ENCODE data around the gene AAK1. TPM values are rescaled to one million over a fixed set of nuclear protein-coding genes. Genes with fewer than 3 reads are reported as not detected.
A peak's percentile ranks its signal among the peaks of the same experiment; 100 is the strongest.

The AAK1 gene
- total and polyA plus RNA-seq, 12 donors = 26.2 to 106 (median 68.5) TPM

DNA sequence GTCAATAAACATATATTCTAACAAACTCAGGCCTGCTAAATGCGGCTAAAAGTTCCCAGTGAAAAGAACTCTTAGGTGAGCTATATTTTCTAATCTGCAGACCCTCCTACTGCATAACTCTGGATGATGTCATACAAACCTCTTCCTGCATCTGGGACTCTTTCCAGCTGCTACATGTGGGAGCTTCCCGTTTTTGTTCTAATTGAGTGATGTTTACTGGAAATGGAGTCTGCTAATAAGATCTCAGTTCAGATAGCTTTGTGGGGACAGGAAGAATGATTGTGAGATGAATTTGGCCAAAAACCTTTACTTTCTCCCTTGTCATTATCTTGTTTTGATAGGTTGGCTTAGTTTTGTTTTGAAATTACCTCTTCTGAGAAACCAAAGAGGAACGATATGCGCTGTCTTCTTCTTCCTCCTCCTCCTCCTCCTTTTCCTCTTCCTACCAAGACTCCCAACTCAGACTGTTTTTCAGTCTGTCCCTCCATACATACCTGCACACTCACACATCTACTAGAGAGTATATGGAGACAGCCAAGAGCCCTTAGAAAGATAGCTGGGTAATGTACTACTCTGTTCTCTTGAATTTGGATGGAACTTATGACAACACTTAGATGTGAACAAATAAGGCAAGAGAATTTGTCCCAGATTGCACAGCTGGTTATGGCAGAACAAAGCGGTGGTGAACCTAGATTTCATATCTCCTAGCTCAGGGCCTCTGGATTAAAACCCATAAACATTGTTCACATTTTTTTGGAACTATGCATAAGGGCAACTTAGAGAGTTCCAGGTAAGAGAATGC lies 39.8 kb upstream of the AAK1 start:
- no peak for TF ChIP-seq POLR2A (IDR thresholded peaks at IDR 0.05)
- TF ChIP-seq, protein P1, sequence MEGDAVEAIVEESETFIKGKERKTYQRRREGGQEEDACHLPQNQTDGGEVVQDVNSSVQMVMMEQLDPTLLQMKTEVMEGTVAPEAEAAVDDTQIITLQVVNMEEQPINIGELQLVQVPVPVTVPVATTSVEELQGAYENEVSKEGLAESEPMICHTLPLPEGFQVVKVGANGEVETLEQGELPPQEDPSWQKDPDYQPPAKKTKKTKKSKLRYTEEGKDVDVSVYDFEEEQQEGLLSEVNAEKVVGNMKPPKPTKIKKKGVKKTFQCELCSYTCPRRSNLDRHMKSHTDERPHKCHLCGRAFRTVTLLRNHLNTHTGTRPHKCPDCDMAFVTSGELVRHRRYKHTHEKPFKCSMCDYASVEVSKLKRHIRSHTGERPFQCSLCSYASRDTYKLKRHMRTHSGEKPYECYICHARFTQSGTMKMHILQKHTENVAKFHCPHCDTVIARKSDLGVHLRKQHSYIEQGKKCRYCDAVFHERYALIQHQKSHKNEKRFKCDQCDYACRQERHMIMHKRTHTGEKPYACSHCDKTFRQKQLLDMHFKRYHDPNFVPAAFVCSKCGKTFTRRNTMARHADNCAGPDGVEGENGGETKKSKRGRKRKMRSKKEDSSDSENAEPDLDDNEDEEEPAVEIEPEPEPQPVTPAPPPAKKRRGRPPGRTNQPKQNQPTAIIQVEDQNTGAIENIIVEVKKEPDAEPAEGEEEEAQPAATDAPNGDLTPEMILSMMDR (IDR thresholded peaks at IDR 0.05) = no peak
- 55 to 64% (median 57%) methylated on average over 5 of the region's 5 CpGs for WGBS, 4 donors
- intact Hi-C loops (cut with DNase I) = no loop called here
- no peaks in the 10 kb centered on the region for H3K27me3 ChIP-seq
- H3K4me3 ChIP-seq = peak overlapping the region in 1 of 4 donors; percentile 7
- H3K9me3 ChIP-seq (replicated peaks in 1 of 3) = no peaks in the 10 kb centered on the region
- peak overlapping the region in 3 of 5 donors; percentile 42 to 77 (median 62) for H3K27ac ChIP-seq
- H3K4me1 ChIP-seq (replicated peaks in 1 of 2) = peaks cover 0 to 13% of the 10 kb centered on the region in 2 donors
- peak in 5 of 7 donors; percentile 18 to 58 (median 38) for DNase-seq
- H3K36me3 ChIP-seq (replicated peaks in 1 of 2) = no peaks in the 10 kb centered on the region

DNA sequence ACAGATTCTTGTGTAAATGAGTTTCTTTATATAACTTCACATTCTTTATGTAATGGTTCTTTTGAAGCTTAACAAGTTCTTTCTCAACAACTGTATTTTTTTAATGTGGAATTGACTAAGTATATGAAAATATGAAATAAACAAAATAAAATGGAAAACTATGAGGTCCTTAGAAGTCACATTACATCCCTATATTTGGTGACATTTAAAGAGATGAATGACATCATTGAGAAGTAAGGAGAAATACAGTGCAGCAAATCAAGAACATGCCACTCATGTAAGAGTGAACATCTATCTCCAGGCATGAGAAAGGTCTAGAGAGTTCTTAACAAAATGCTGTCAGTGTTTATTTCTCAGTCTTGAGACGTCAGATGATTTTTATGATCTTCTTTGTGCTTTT lies 39.0 kb upstream of the AAK1 start:
- Histone ChIP-seq H3K4me1 (replicated peaks in 1 of 2) (peaks cover 0 to 13% of the 10 kb centered on the region in 2 donors), H3K36me3 (replicated peaks in 1 of 2) (no peaks in the 10 kb centered on the region), H3K27ac (peak overlapping the region in 1 of 5 donors; percentile 62), H3K4me3 (no peak overlapping the region), H3K27me3 (no peaks in the 10 kb centered on the region), H3K9me3 (replicated peaks in 1 of 3) (no peaks in the 10 kb centered on the region)
- WGBS, 4 donors = 69 to 77% (median 74%) methylated on average over 1 of the region's 1 CpG
- TF ChIP-seq, protein P1 (IDR thresholded peaks at IDR 0.05) = no peak
- TF ChIP-seq POLR2A (IDR thresholded peaks at IDR 0.05) = no peak
- no peak for DNase-seq
- intact Hi-C loops (cut with DNase I) = no loop called here

- H3K9me3 ChIP-seq (replicated peaks in 1 of 3) = no peaks in the 10 kb centered on the region
- no peak overlapping the region for H3K4me3 ChIP-seq
- no peak for DNase-seq
- no peaks in the 10 kb centered on the region for H3K27me3 ChIP-seq
- peak overlapping the region in 1 of 5 donors; percentile 10 for H3K27ac ChIP-seq
- H3K4me1 ChIP-seq (replicated peaks in 1 of 2) = peaks cover 0 to 13% of the 10 kb centered on the region in 2 donors
- TF ChIP-seq, protein P1 (IDR thresholded peaks at IDR 0.05) = no peak
- no peak for TF ChIP-seq POLR2A (IDR thresholded peaks at IDR 0.05)
- WGBS, 4 donors = 85 to 86% (median 85%) methylated on average over 1 of the region's 1 CpG
- H3K36me3 ChIP-seq (replicated peaks in 1 of 2) = no peaks in the 10 kb centered on the region
- intact Hi-C loops (cut with DNase I) = no loop called here
Measured at GRCh38 chr2:69680001-69680675, 36.6 kb upstream of the AAK1 start.

DNA sequence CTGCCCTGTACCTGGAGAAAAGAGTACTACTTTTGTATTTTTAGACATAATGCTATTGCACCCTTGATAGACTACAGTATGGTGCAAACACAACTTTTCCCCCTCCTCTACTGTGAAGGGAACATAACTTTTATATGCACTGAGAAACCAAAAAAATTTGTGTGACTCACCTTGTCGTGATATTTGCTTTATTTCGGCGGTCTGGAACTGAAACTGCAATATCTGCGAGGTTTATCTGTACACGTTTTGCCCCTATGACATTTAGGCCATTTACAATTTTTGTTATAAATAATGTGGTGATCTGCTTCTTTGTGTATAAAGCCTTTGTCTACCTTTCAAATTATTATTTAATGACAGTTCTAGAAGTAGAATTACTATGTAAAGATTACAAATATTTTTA lies 34.4 kb upstream of the AAK1 start:
- 93 to 97% (median 95%) methylated on average over 5 of the region's 5 CpGs for WGBS, 4 donors
- H3K9me3 ChIP-seq (replicated peaks in 1 of 3) = no peaks in the 10 kb centered on the region
- H3K4me1 ChIP-seq (replicated peaks in 1 of 2) = peaks cover 0 to 7% of the 10 kb centered on the region in 2 donors
- DNase-seq = no peak
- H3K36me3 ChIP-seq (replicated peaks in 1 of 2) = no peaks in the 10 kb centered on the region
- TF ChIP-seq, protein P1 (IDR thresholded peaks at IDR 0.05) = no peak
- no peak overlapping the region for H3K4me3 ChIP-seq
- H3K27me3 ChIP-seq = no peaks in the 10 kb centered on the region
- H3K27ac ChIP-seq = no peak overlapping the region
- intact Hi-C loops (cut with DNase I) = no loop called here

All from adrenal gland (tissue), 12 donors.